Right lung (tissue), 5 donors: ENCODE results near the gene GTPBP2. TPM values are rescaled to one million over a fixed set of nuclear protein-coding genes. Genes with fewer than 3 reads are reported as not detected.
A peak's percentile ranks its signal among the peaks of the same experiment; 100 is the strongest.
"Not testable (repeated sequence)": the region's sequence is repeated elsewhere in the genome, so short reads cannot be mapped to it uniquely, and the experiment has no call there.

Experiments
- DNase-seq, 2 donors: peaks; one replicate each; pipeline ENCODE4 v3.0.0-alpha.2; 2013
- polyA plus RNA-seq, 5 donors: library from polyadenylated mRNA; unstranded; fragments of 120-200 nt; gene quantifications; one replicate each; pipeline versions ENCODE4 v1.2.1 to v1.2.3, GENCODE V29; 2013; ENCODE audit warnings: inconsistent platforms in 1 of 5, low replicate concordance in 1 of 5; ENCODE audit not compliant: insufficient read length in 5 of 5, insufficient read depth in 1 of 5

GTPBP2 gene
- polyA plus RNA-seq, 5 donors: 61.2 to 70.9 (median 61.7) TPM

GRCh38 chr6:43665376-43665775 is 36.3 kb upstream of the GTPBP2 start:
- DNase-seq: no peak

- DNase-seq: not testable (repeated sequence)
Observed at GRCh38 chr6:43662948-43663347, 33.9 kb upstream of the GTPBP2 start.

GRCh38 chr6:43658161-43658560 is 29.1 kb upstream of the GTPBP2 start:
- DNase-seq: no peak

- no peak for DNase-seq
Observed at GRCh38 chr6:43657221-43657802, 28.2 kb upstream of the GTPBP2 start.

GRCh38 chr6:43652822-43653221 is 23.8 kb upstream of the GTPBP2 start:
- not testable (repeated sequence) for DNase-seq

- DNase-seq: no peak
Observed at GRCh38 chr6:43648248-43648647, 19.2 kb upstream of the GTPBP2 start.

GRCh38 chr6:43647613-43648012 is 18.5 kb upstream of the GTPBP2 start:
- DNase-seq: no peak

- no peak for DNase-seq
Observed at GRCh38 chr6:43645613-43645964, 16.5 kb upstream of the GTPBP2 start.

GRCh38 chr6:43644940-43645612 is 16.0 kb upstream of the GTPBP2 start, which contains the start of gene RSPH9:
RSPH9 (plus strand) TSS chr6:43645036; CDS start chr6:43645099, 63 bp downstream.
- DNase-seq: peak; percentile 67 to 76

- no peak for DNase-seq
Observed at GRCh38 chr6:43639984-43640800, 11.1 kb upstream of the GTPBP2 start.

- peak in 1 of 2 donors; percentile 18 for DNase-seq
Observed at GRCh38 chr6:43636308-43636659, 7.2 kb upstream of the GTPBP2 start.

GRCh38 chr6:43635387-43636307 is 6.6 kb upstream of the GTPBP2 start, which contains the start of gene MAD2L1BP:
MAD2L1BP (plus strand) TSS chr6:43635840; CDS start chr6:43635876, 36 bp downstream.
- DNase-seq: peak; percentile 80 to 82

- no peak for DNase-seq
Observed at GRCh38 chr6:43634702-43635303, 5.7 kb upstream of the GTPBP2 start.

- DNase-seq: not testable (repeated sequence)
Observed at GRCh38 chr6:43633002-43633401, 3.9 kb upstream of the GTPBP2 start.

GRCh38 chr6:43630980-43631619 is 2.0 kb upstream of the GTPBP2 start:
- no peak for DNase-seq

GRCh38 chr6:43629505-43630300 is 639 bp upstream of the GTPBP2 start:
- DNase-seq: peak; percentile 98 to 99

- DNase-seq: peak; percentile 57
Observed at GRCh38 chr6:43628393-43629103, 516 bp downstream of the GTPBP2 start.

GRCh38 chr6:43627008-43627825 is 1.8 kb downstream of the GTPBP2 start:
- DNase-seq: peak; percentile 56 to 66
